Measurements from ENCODE around the gene PIP5KL1.

PIP5KL1 gene

DNA sequence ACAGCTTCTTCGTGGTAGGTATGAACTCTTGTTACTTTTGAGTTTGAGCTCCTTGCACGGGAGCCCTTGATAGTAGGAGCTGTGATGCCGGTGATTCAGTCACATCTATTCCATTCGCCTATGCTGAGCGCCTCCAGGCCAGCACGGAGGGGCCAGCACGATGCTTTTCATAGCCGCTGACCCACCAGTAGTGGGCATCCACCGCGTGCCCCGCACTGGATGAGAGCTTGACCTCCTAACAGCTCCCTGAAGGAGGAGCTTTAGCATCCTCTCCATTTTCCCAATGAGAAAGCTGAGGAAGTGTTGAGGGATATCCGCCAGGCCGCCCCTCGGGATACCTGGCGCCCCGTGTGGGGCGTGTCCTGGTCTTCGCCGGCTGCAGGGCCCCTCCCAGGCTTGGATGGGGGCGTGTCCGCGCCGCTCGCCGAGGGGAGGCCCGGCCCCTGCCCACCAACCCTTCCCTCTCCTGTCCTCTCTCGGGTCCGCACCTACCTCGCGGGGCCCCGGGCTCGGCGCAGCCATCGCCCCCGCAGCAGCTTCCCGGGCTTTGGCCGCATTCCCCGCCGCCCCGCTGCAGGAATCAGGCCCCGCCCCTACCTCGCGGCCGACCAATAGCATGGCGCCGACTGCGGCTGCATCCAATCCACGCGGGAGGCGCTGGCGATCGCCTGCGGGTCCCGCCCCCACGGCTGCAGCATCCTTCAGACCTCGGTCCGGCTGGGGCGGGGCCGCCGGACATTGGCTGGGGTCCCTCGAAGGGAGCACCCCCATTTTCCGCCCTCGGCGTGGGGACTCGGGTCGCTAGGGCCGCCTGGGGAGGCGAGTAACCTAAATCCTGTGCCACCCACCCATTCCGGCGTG, at the start of gene PIP5KL1:
PIP5KL1 (minus strand) TSS at position 547 of the 861 bp plus-strand sequence; CDS start at position 522, 25 bp downstream.
- H3K4me3 ChIP-seq, result peak within 1 kb of the TSS; percentile 85
- H3K9me3 ChIP-seq (ENCODE audit: low read depth, low read length), result no peaks in the 10 kb centered on the region
- no peak for TF ChIP-seq FOXP2 (optimal IDR thresholded peaks at IDR 0.05; ENCODE audit: control extremely low read depth, extremely low read length, insufficient read depth)
- no peak for TF ChIP-seq EZH2 (IDR thresholded peaks at IDR 0.05)
- no peak; the same call in 1 of the 2 replicates for TF ChIP-seq POLR2AphosphoS5 (IDR thresholded peaks at IDR 0.05; ENCODE audit: borderline replicate concordance, low read depth, low read length)
- no peak for DNase-seq (ENCODE audit: low read depth, low spot score)
- peak within 1 kb of the TSS; percentile 37 for H3K9ac ChIP-seq (ENCODE audit: insufficient read length)
- H3K27ac ChIP-seq, result no peak within 1 kb of the TSS
- no peaks in the 10 kb centered on the region; the same call in 1 of the 2 replicates for H3K36me3 ChIP-seq (ENCODE audit: insufficient read depth, low read length)

- Histone ChIP-seq H3K27ac (no peak overlapping the region), H3K9ac (ENCODE audit: insufficient read length) (peak overlapping the region; percentile 70), H3K36me3 (ENCODE audit: insufficient read depth, low read length) (no peaks in the 10 kb centered on the region), H3K9me3 (ENCODE audit: low read depth, low read length) (no peaks in the 10 kb centered on the region), H3K4me3 (peak overlapping the region; percentile 94)
- DNase-seq (ENCODE audit: low read depth, low spot score), result no peak
- TF ChIP-seq FOXP2 (optimal IDR thresholded peaks at IDR 0.05; ENCODE audit: control extremely low read depth, extremely low read length, insufficient read depth) (no peak), POLR2AphosphoS5 (IDR thresholded peaks at IDR 0.05; ENCODE audit: borderline replicate concordance, low read depth, low read length) (no peak), EZH2 (IDR thresholded peaks at IDR 0.05) (no peak)
Measured at GRCh38 chr9:127980060-127980705, 49.6 kb upstream of the PIP5KL1 start.

DNA sequence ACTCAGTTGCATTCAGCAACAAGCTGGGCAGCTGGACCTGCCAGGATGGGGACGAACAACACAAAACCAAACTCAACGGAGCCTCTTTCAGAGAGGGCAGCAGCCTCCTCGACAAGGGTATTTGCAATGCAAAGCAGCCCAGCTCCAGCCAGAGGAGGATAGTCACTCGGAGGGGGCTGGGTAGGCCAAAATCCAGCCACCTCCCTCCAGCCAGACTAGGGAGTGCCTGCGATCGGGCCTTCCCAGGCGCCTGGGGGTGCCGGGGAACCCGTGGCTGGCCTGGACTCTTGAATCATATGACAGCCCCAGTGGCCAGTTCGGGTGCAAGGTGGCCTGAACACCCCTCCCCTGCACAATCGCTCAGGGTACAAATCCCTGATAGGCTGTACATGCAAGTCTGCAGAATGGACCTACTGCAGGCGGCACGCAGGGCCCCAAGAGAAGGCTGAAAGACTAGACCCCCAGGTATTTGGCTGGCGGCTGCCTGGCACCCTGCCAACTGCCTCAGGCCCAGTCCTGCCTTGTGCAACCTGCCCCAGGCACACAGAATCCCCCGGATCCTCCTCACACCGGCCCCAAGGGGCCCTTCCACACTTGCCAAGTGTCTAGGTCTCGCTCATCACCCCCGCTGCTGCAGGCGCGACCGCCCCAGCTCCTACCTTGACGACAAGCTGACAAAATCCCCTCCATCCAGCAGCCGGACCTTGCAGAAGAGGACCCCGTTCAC, 48.9 kb upstream of the PIP5KL1 start:
- H3K27ac ChIP-seq, result no peak overlapping the region

GRCh38 chr9:127979015-127979332, 48.4 kb upstream of the PIP5KL1 start:
- H3K4me3 ChIP-seq, result peak overlapping the region; percentile 94
- no peaks in the 10 kb centered on the region for H3K9me3 ChIP-seq (ENCODE audit: low read depth, low read length)
- H3K36me3 ChIP-seq (ENCODE audit: insufficient read depth, low read length), result no peaks in the 10 kb centered on the region
- DNase-seq (ENCODE audit: low read depth, low spot score), result no peak
- no peak overlapping the region for H3K27ac ChIP-seq
- TF ChIP-seq POLR2AphosphoS5 (IDR thresholded peaks at IDR 0.05; ENCODE audit: borderline replicate concordance, low read depth, low read length) (no peak), EZH2 (IDR thresholded peaks at IDR 0.05) (no peak), FOXP2 (optimal IDR thresholded peaks at IDR 0.05; ENCODE audit: control extremely low read depth, extremely low read length, insufficient read depth) (no peak)
- H3K9ac ChIP-seq (ENCODE audit: insufficient read length), result peak overlapping the region; percentile 70

More for the DNA sequence above, 48.9 kb upstream of the PIP5KL1 start:
- no peaks in the 10 kb centered on the region for H3K9me3 ChIP-seq (ENCODE audit: low read depth, low read length)
- H3K36me3 ChIP-seq (ENCODE audit: insufficient read depth, low read length), result no peaks in the 10 kb centered on the region
- H3K9ac ChIP-seq (ENCODE audit: insufficient read length), result peak overlapping the region; percentile 70
- no peak for TF ChIP-seq FOXP2 (optimal IDR thresholded peaks at IDR 0.05; ENCODE audit: control extremely low read depth, extremely low read length, insufficient read depth)
- TF ChIP-seq POLR2AphosphoS5 (IDR thresholded peaks at IDR 0.05; ENCODE audit: borderline replicate concordance, low read depth, low read length), result no peak
- TF ChIP-seq EZH2 (IDR thresholded peaks at IDR 0.05), result no peak
- H3K4me3 ChIP-seq, result peak overlapping the region; percentile 94
- no peak for DNase-seq (ENCODE audit: low read depth, low spot score)

GRCh38 chr9:127977884-127978647, 47.5 kb upstream of the PIP5KL1 start:
- H3K4me3 ChIP-seq, result peak overlapping the region; percentile 94
- no peaks in the 10 kb centered on the region for H3K36me3 ChIP-seq (ENCODE audit: insufficient read depth, low read length)
- no peak for DNase-seq (ENCODE audit: low read depth, low spot score)
- H3K27ac ChIP-seq, result no peak overlapping the region
- no peaks in the 10 kb centered on the region for H3K9me3 ChIP-seq (ENCODE audit: low read depth, low read length)
- H3K9ac ChIP-seq (ENCODE audit: insufficient read length), result peak overlapping the region; percentile 53
- no peak for TF ChIP-seq POLR2AphosphoS5 (IDR thresholded peaks at IDR 0.05; ENCODE audit: borderline replicate concordance, low read depth, low read length)
- no peak for TF ChIP-seq EZH2 (IDR thresholded peaks at IDR 0.05)
- TF ChIP-seq FOXP2 (optimal IDR thresholded peaks at IDR 0.05; ENCODE audit: control extremely low read depth, extremely low read length, insufficient read depth), result no peak

- Histone ChIP-seq H3K9me3 (ENCODE audit: low read depth, low read length) (no peaks in the 10 kb centered on the region), H3K36me3 (ENCODE audit: insufficient read depth, low read length) (no peaks in the 10 kb centered on the region), H3K27ac (no peak overlapping the region), H3K9ac (ENCODE audit: insufficient read length) (peak overlapping the region; percentile 53), H3K4me3 (peak overlapping the region; percentile 94)
- TF ChIP-seq FOXP2 (optimal IDR thresholded peaks at IDR 0.05; ENCODE audit: control extremely low read depth, extremely low read length, insufficient read depth) (no peak), EZH2 (IDR thresholded peaks at IDR 0.05) (no peak), POLR2AphosphoS5 (IDR thresholded peaks at IDR 0.05; ENCODE audit: borderline replicate concordance, low read depth, low read length) (no peak)
- no peak for DNase-seq (ENCODE audit: low read depth, low spot score)
Measured at GRCh38 chr9:127977009-127977883, 46.7 kb upstream of the PIP5KL1 start.

- Histone ChIP-seq H3K4me3 (no peak overlapping the region), H3K9me3 (ENCODE audit: low read depth, low read length) (no peaks in the 10 kb centered on the region), H3K27ac (no peak overlapping the region), H3K36me3 (ENCODE audit: insufficient read depth, low read length) (no peaks in the 10 kb centered on the region), H3K9ac (ENCODE audit: insufficient read length) (no peak overlapping the region)
- DNase-seq (ENCODE audit: low read depth, low spot score), result no peak
- TF ChIP-seq FOXP2 (optimal IDR thresholded peaks at IDR 0.05; ENCODE audit: control extremely low read depth, extremely low read length, insufficient read depth) (no peak), POLR2AphosphoS5 (IDR thresholded peaks at IDR 0.05; ENCODE audit: borderline replicate concordance, low read depth, low read length) (no peak), EZH2 (IDR thresholded peaks at IDR 0.05) (no peak)
Measured at GRCh38 chr9:127976498-127976897, 45.9 kb upstream of the PIP5KL1 start.

Data from SK-N-MC (cell line).